NCI-H2081 (cell line): ENCODE results near the gene VPS29.

Source experiments
- DNase-seq, 2 experiments: peaks; one replicate each; lab custom pipeline; 2025; lab: John Stamatoyannopoulos, UW

VPS29 gene

GRCh38 chr12:110444455-110444854 lies 57.5 kb downstream of the VPS29 start:
- DNase-seq, result no peak
